Neural progenitor cell (in vitro differentiated cells): ENCODE results near the gene MAGEE2.
"Not testable (repeated sequence)": the region's sequence is repeated elsewhere in the genome, so short reads cannot be mapped to it uniquely, and the experiment has no call there.

Source experiments
- EZH2 ChIP-seq: fragments of 200-600 bp; sonication (generic); IDR thresholded peaks from 2 replicates; pipeline ENCODE4 v1.6.1; 2017; ENCODE audit warnings: antibody characterized with exemption, mild to moderate bottlenecking, moderate library complexity
- EZH2phosphoT487 ChIP-seq: fragments of 200-600 bp; sonication (generic); IDR thresholded peaks from 2 replicates; pipeline ENCODE4 v1.6.1; 2017; ENCODE audit warnings: antibody characterized with exemption
- TF ChIP-seq, protein P1 (sequence below): fragments of 200-600 bp; sonication (generic); IDR thresholded peaks from 2 replicates; pipeline ENCODE4 v1.5.1; 2017; ENCODE audit warnings: antibody characterized with exemption, mild to moderate bottlenecking

- TF ChIP-seq, protein P1, sequence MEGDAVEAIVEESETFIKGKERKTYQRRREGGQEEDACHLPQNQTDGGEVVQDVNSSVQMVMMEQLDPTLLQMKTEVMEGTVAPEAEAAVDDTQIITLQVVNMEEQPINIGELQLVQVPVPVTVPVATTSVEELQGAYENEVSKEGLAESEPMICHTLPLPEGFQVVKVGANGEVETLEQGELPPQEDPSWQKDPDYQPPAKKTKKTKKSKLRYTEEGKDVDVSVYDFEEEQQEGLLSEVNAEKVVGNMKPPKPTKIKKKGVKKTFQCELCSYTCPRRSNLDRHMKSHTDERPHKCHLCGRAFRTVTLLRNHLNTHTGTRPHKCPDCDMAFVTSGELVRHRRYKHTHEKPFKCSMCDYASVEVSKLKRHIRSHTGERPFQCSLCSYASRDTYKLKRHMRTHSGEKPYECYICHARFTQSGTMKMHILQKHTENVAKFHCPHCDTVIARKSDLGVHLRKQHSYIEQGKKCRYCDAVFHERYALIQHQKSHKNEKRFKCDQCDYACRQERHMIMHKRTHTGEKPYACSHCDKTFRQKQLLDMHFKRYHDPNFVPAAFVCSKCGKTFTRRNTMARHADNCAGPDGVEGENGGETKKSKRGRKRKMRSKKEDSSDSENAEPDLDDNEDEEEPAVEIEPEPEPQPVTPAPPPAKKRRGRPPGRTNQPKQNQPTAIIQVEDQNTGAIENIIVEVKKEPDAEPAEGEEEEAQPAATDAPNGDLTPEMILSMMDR: not testable (repeated sequence)
- not testable (repeated sequence) for TF ChIP-seq EZH2, EZH2phosphoT487
These were observed 17.0 kb downstream of the MAGEE2 start for GRCh38 chrX:75768063-75768462.
